K562 (cell line): Measurements from ENCODE around the gene ELMOD2. TPM values are rescaled to one million over a fixed set of nuclear protein-coding genes. Genes with fewer than 3 reads are reported as not detected.

Experiments
- CBX1 ChIP-seq: sonication (generic); IDR thresholded peaks from 2 replicates; pipeline ENCODE4 v1.6.1; 2016; ENCODE audit warnings: antibody characterized with exemption, low read depth, mild to moderate bottlenecking
- RAD51 ChIP-seq: fragments of 450-650 bp; IDR thresholded peaks from 2 replicates; pipeline ENCODE4 v1.7.1; 2016; ENCODE audit warnings: low read depth, mild to moderate bottlenecking, borderline replicate concordance
- SP2 ChIP-seq: IDR thresholded peaks from 2 replicates; pipeline ENCODE4 v1.6.1; 2011; ENCODE audit warnings: mild to moderate bottlenecking, low read depth, low read length, moderate library complexity; ENCODE audit not compliant: poor library complexity, severe bottlenecking; ENCODE audit errors: extremely low read depth
- SRSF1 ChIP-seq: fragments of 200-400 bp; formaldehyde crosslinking; IDR thresholded peaks from 2 replicates; pipeline ENCODE4 v1.6.1; 2017; ENCODE audit warnings: mild to moderate bottlenecking, low read depth, low read length, moderate library complexity
- STAT6 ChIP-seq: sonication (generic); formaldehyde crosslinking; IDR thresholded peaks from 2 replicates; pipeline ENCODE4 v1.8.1; 2023; ENCODE audit warnings: mild to moderate bottlenecking, missing genetic modification reagents
- TBP ChIP-seq: optimal IDR thresholded peaks from 2 replicates; pipeline ENCODE3; 2011; ENCODE audit warnings: low read depth, low read length, improper control_type of control experiment
- TCF3 ChIP-seq: sonication (generic); formaldehyde crosslinking; IDR thresholded peaks from 2 replicates; pipeline ENCODE4 v1.4.0; 2020; ENCODE audit warnings: mild to moderate bottlenecking, missing genetic modification reagents
- ZNF146 ChIP-seq: IDR thresholded peaks from one replicate; pipeline ENCODE4 v1.6.1; 2018; ENCODE audit warnings: missing compliant biosample characterization; ENCODE audit not compliant: unreplicated experiment
- ZNF217 ChIP-seq: sonication (generic); formaldehyde crosslinking; IDR thresholded peaks from 2 replicates; pipeline ENCODE4 v1.8.0; 2022; ENCODE audit warnings: mild to moderate bottlenecking, missing genetic modification reagents
- polyA plus RNA-seq, 8 experiments: library from polyadenylated mRNA; depleted of rRNA in 4 of 8; stranded (reverse) in 5 of 8; unstranded in 3 of 8; fragments of >200 nt; fragmentation: Nextera tagmentation in 2 of 8; fragmentation: Illumina TruSeq in 1 of 8; extraction: Ambion mirVana in 2 of 8; extraction: Trizol in 1 of 8; gene quantifications; 2 replicates each; pipeline versions ENCODE4 v1.2.1 to v1.2.3, GENCODE V29; 2011 to 2014; ENCODE audit warnings: inconsistent platforms in 1 of 8, missing spikeins in 1 of 8
- total RNA-seq, 7 experiments: library from RNA; depleted of rRNA in 6 of 7; stranded (reverse); fragments of >200 nt in 6 of 7; fragmentation: Illumina TruSeq in 2 of 7; extraction: Trizol in 2 of 7; gene quantifications; 2 replicates each; pipeline versions ENCODE4 v1.2.1 to v1.2.3, GENCODE V29; 2011 to 2021; ENCODE audit warnings: low replicate concordance in 1 of 7
- TF ChIP-seq, protein P1 (sequence below): fragments of 200-600 bp; sonication (generic); IDR thresholded peaks from one replicate; pipeline ENCODE4 v1.6.1; 2012; ENCODE audit warnings: mild to moderate bottlenecking, low read depth, low read length, inconsistent platforms
- TF ChIP-seq, protein P2 (sequence below): fragments of 250-450 bp; sonication (Bioruptor Pico); IDR thresholded peaks from 2 replicates; pipeline ENCODE4 v1.4.0; 2020; ENCODE audit warnings: mild to moderate bottlenecking

ELMOD2 gene
- total and polyA plus RNA-seq, 9 of the 15 experiments (the other 6 are each of a cell fraction or from before 2014, with no cell fraction given) = 11.0 to 23.3 (median 14.3) TPM

DNA sequence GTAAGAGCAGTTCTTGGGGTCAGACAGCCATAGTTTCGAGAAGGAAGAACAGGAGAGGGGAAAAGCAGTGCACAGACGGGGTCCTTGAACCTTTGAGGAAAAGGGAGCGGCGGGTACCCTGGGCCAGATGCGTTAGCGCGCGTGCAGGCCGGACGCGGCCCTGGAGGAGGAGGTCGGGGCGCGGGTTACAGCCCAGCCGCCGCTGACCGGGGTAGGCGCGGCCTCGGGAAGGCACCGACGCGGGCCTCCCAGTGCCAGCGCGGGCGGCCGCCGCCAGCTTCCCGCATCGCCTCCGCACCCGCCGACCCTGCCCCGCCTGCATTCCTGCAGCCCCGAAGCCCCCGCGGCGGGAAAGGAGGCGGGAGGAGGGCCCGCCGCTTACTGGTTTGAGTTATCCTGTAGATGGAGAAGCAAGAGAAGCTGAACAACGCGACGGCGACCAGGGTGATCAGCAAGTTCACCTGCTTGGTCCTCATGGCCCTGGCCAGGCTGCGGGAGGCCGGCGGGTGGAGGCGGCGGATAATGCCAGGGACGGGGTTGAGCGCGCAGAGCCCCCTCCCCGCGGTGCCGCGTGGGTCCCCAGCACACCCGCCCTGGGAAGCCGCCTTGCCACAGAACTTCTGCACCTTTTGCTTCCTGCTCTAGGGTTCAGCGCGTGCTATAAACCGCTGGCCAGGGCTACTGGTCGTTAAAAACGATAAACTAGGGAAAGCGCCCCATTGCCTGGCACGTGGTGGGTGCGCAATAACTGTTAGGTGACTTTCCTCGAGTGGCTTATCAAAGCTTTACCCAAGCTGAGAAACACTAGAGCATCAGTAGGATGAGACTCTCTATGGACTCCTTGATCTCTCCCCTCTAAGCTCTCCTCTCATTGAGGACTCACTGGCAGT lies 26.0 kb upstream of the ELMOD2 start, which contains the start of gene MGAT4D (continued):
- TF ChIP-seq, protein P1, sequence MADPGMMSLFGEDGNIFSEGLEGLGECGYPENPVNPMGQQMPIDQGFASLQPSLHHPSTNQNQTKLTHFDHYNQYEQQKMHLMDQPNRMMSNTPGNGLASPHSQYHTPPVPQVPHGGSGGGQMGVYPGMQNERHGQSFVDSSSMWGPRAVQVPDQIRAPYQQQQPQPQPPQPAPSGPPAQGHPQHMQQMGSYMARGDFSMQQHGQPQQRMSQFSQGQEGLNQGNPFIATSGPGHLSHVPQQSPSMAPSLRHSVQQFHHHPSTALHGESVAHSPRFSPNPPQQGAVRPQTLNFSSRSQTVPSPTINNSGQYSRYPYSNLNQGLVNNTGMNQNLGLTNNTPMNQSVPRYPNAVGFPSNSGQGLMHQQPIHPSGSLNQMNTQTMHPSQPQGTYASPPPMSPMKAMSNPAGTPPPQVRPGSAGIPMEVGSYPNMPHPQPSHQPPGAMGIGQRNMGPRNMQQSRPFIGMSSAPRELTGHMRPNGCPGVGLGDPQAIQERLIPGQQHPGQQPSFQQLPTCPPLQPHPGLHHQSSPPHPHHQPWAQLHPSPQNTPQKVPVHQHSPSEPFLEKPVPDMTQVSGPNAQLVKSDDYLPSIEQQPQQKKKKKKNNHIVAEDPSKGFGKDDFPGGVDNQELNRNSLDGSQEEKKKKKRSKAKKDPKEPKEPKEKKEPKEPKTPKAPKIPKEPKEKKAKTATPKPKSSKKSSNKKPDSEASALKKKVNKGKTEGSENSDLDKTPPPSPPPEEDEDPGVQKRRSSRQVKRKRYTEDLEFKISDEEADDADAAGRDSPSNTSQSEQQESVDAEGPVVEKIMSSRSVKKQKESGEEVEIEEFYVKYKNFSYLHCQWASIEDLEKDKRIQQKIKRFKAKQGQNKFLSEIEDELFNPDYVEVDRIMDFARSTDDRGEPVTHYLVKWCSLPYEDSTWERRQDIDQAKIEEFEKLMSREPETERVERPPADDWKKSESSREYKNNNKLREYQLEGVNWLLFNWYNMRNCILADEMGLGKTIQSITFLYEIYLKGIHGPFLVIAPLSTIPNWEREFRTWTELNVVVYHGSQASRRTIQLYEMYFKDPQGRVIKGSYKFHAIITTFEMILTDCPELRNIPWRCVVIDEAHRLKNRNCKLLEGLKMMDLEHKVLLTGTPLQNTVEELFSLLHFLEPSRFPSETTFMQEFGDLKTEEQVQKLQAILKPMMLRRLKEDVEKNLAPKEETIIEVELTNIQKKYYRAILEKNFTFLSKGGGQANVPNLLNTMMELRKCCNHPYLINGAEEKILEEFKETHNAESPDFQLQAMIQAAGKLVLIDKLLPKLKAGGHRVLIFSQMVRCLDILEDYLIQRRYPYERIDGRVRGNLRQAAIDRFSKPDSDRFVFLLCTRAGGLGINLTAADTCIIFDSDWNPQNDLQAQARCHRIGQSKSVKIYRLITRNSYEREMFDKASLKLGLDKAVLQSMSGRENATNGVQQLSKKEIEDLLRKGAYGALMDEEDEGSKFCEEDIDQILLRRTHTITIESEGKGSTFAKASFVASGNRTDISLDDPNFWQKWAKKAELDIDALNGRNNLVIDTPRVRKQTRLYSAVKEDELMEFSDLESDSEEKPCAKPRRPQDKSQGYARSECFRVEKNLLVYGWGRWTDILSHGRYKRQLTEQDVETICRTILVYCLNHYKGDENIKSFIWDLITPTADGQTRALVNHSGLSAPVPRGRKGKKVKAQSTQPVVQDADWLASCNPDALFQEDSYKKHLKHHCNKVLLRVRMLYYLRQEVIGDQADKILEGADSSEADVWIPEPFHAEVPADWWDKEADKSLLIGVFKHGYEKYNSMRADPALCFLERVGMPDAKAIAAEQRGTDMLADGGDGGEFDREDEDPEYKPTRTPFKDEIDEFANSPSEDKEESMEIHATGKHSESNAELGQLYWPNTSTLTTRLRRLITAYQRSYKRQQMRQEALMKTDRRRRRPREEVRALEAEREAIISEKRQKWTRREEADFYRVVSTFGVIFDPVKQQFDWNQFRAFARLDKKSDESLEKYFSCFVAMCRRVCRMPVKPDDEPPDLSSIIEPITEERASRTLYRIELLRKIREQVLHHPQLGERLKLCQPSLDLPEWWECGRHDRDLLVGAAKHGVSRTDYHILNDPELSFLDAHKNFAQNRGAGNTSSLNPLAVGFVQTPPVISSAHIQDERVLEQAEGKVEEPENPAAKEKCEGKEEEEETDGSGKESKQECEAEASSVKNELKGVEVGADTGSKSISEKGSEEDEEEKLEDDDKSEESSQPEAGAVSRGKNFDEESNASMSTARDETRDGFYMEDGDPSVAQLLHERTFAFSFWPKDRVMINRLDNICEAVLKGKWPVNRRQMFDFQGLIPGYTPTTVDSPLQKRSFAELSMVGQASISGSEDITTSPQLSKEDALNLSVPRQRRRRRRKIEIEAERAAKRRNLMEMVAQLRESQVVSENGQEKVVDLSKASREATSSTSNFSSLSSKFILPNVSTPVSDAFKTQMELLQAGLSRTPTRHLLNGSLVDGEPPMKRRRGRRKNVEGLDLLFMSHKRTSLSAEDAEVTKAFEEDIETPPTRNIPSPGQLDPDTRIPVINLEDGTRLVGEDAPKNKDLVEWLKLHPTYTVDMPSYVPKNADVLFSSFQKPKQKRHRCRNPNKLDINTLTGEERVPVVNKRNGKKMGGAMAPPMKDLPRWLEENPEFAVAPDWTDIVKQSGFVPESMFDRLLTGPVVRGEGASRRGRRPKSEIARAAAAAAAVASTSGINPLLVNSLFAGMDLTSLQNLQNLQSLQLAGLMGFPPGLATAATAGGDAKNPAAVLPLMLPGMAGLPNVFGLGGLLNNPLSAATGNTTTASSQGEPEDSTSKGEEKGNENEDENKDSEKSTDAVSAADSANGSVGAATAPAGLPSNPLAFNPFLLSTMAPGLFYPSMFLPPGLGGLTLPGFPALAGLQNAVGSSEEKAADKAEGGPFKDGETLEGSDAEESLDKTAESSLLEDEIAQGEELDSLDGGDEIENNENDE = no peak
- TF ChIP-seq CBX1 (no peak), STAT6 (no peak), TBP (no peak), ZNF217 (CRISPR knock-in tag) (no peak), SP2 (no peak), TCF3 (CRISPR knock-in tag) (no peak), RAD51 (no peak), SRSF1 (no peak), ZNF146 (no peak)
- TF ChIP-seq, protein P2, sequence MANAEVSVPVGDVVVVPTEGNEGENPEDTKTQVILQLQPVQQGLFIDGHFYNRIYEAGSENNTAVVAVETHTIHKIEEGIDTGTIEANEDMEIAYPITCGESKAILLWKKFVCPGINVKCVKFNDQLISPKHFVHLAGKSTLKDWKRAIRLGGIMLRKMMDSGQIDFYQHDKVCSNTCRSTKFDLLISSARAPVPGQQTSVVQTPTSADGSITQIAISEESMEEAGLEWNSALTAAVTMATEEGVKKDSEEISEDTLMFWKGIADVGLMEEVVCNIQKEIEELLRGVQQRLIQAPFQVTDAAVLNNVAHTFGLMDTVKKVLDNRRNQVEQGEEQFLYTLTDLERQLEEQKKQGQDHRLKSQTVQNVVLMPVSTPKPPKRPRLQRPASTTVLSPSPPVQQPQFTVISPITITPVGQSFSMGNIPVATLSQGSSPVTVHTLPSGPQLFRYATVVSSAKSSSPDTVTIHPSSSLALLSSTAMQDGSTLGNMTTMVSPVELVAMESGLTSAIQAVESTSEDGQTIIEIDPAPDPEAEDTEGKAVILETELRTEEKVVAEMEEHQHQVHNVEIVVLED (CRISPR knock-in tag) = no peak
